ENCODE measurements around the gene CTXND1. TPM values are rescaled to one million over a fixed set of nuclear protein-coding genes. Genes with fewer than 3 reads are reported as not detected.

Gene CTXND1
- total and polyA plus RNA-seq, 2 experiments from 2014 or later, result 0.05 TPM; not detected in 1

DNA sequence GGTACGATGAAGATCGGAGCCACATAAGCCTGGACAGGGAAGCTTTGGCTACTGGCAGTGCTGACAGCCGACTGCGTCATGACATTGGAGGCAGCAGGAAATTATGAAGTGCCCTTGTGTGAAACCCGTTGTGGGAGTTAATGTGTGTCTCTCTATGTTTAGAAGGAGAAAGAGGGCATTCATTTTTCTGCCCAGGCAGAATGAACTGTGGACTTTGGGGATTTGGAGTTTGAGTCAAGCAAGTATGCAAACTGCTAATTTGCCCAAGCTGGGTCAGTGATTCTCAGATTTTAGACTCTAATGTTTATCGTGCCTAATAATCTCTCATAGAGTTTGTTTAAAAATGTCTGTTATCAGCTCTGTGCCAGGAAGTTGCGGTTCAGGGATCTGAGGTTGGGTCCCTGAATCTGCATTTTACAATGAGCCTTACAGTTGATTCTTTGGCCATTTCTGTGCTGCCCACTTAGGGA is 5.6 kb downstream of the CTXND1 start:
- no peak overlapping the region for H3K4me2 ChIP-seq
- peaks cover 8% of the 10 kb centered on the region; the same call in 1 of the 2 replicates for H3F3A ChIP-seq (replicated peaks; ENCODE audit: low read depth)
- Mint-ChIP-seq H3K36me3 (ENCODE audit: low read depth) (no peaks in the 10 kb centered on the region), H3K27ac (no peak overlapping the region), H3K9me3 (no peaks in the 10 kb centered on the region), H3K4me3 (no peak overlapping the region), H3K27me3 (ENCODE audit: insufficient read depth, low read depth, poor library complexity) (peaks cover 25% of the 10 kb centered on the region), H3K4me1 (peaks cover 10% of the 10 kb centered on the region; the same call in 1 of the 3 replicates)
- H3K9me2 ChIP-seq (ENCODE audit: insufficient read depth), result no peaks in the 10 kb centered on the region
- ATAC-seq, result no peak
- peaks cover 25% of the 10 kb centered on the region for H3K27me3 ChIP-seq (ENCODE audit: insufficient read depth)
- peaks cover 6% of the 10 kb centered on the region; the same call in 1 of the 2 replicates for H3K4me1 ChIP-seq (ENCODE audit: insufficient read depth)
- no peaks in the 10 kb centered on the region for H4K20me1 ChIP-seq (replicated peaks; ENCODE audit: insufficient read depth)
- no peak overlapping the region for H3K4me3 ChIP-seq
- H3K79me2 ChIP-seq (replicated peaks; ENCODE audit: insufficient read depth), result no peaks in the 10 kb centered on the region
- no peak for TF ChIP-seq EZH2 (IDR thresholded peaks at IDR 0.05; ENCODE audit: low read depth, unreplicated experiment)
- TF ChIP-seq, protein P1, sequence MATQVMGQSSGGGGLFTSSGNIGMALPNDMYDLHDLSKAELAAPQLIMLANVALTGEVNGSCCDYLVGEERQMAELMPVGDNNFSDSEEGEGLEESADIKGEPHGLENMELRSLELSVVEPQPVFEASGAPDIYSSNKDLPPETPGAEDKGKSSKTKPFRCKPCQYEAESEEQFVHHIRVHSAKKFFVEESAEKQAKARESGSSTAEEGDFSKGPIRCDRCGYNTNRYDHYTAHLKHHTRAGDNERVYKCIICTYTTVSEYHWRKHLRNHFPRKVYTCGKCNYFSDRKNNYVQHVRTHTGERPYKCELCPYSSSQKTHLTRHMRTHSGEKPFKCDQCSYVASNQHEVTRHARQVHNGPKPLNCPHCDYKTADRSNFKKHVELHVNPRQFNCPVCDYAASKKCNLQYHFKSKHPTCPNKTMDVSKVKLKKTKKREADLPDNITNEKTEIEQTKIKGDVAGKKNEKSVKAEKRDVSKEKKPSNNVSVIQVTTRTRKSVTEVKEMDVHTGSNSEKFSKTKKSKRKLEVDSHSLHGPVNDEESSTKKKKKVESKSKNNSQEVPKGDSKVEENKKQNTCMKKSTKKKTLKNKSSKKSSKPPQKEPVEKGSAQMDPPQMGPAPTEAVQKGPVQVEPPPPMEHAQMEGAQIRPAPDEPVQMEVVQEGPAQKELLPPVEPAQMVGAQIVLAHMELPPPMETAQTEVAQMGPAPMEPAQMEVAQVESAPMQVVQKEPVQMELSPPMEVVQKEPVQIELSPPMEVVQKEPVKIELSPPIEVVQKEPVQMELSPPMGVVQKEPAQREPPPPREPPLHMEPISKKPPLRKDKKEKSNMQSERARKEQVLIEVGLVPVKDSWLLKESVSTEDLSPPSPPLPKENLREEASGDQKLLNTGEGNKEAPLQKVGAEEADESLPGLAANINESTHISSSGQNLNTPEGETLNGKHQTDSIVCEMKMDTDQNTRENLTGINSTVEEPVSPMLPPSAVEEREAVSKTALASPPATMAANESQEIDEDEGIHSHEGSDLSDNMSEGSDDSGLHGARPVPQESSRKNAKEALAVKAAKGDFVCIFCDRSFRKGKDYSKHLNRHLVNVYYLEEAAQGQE (IDR thresholded peaks at IDR 0.05; ENCODE audit: unreplicated experiment), result no peak
- TF ChIP-seq EZH2phosphoT487 (IDR thresholded peaks at IDR 0.05; ENCODE audit: unreplicated experiment), result no peak
- TF ChIP-seq, protein P2, sequence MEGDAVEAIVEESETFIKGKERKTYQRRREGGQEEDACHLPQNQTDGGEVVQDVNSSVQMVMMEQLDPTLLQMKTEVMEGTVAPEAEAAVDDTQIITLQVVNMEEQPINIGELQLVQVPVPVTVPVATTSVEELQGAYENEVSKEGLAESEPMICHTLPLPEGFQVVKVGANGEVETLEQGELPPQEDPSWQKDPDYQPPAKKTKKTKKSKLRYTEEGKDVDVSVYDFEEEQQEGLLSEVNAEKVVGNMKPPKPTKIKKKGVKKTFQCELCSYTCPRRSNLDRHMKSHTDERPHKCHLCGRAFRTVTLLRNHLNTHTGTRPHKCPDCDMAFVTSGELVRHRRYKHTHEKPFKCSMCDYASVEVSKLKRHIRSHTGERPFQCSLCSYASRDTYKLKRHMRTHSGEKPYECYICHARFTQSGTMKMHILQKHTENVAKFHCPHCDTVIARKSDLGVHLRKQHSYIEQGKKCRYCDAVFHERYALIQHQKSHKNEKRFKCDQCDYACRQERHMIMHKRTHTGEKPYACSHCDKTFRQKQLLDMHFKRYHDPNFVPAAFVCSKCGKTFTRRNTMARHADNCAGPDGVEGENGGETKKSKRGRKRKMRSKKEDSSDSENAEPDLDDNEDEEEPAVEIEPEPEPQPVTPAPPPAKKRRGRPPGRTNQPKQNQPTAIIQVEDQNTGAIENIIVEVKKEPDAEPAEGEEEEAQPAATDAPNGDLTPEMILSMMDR (conservative IDR thresholded peaks at IDR 0.05; ENCODE audit: low read depth in 2 of 2), result no peak
- TF ChIP-seq POLR2AphosphoS5 (IDR thresholded peaks at IDR 0.05; ENCODE audit: low read depth), result no peak
- TF ChIP-seq CREB1 (CRISPR knock-in tag; IDR thresholded peaks at IDR 0.05; ENCODE audit: low read depth), result no peak
- TF ChIP-seq STAT1 (IDR thresholded peaks at IDR 0.05; ENCODE audit: unreplicated experiment), result no peak
- TF ChIP-seq ZNF331 (CRISPR knock-in tag; IDR thresholded peaks at IDR 0.05; ENCODE audit: low read depth), result no peak
- no peak for TF ChIP-seq ZNF462 (CRISPR knock-in tag; IDR thresholded peaks at IDR 0.05)
- TF ChIP-seq ETS1 (IDR thresholded peaks at IDR 0.05), result no peak
- TF ChIP-seq ZNF114 (CRISPR knock-in tag; IDR thresholded peaks at IDR 0.05), result no peak
- no peak for TF ChIP-seq JUNB (IDR thresholded peaks at IDR 0.05; ENCODE audit: unreplicated experiment)
- TF ChIP-seq NANOG (IDR thresholded peaks at IDR 0.05; ENCODE audit: borderline replicate concordance), result no peak
- no peak for DNase-seq (ENCODE audit: low spot score)
- no peaks in the 10 kb centered on the region for H3K36me3 ChIP-seq (ENCODE audit: insufficient read depth)
- no peak overlapping the region for H2AFZ ChIP-seq
- H3K27ac ChIP-seq (ENCODE audit: low read depth), result no peak overlapping the region

Measured in GM23338 (cell line).